H1 (cell line): Measurements from ENCODE around the gene CYP17A1. TPM values are rescaled to one million over a fixed set of nuclear protein-coding genes. Genes with fewer than 3 reads are reported as not detected.

ENCODE experiments used
- CBX8 ChIP-seq: fragments of 300-800, 300-1000 bp; sonication (generic); IDR thresholded peaks from 2 replicates; pipeline ENCODE4 v1.7.1; 2016; ENCODE audit warnings: low read depth, low read length, borderline replicate concordance
- CHD7 ChIP-seq: fragments of 300-600 bp; sonication (generic); IDR thresholded peaks from 2 replicates; pipeline ENCODE4 v1.7.1; 2012; ENCODE audit warnings: low read length, moderate library complexity, mild to moderate bottlenecking, inconsistent platforms; ENCODE audit not compliant: insufficient replicate concordance
- EP300 ChIP-seq, 2 experiments: IDR thresholded peaks; 1 replicate in 1 of 2; 2 replicates in 1 of 2; pipeline ENCODE4 v1.6.1; 2011 to 2012; ENCODE audit warnings: low read depth in 2 of 2, low read length in 2 of 2, mild to moderate bottlenecking in 2 of 2, borderline replicate concordance in 1 of 2, inconsistent platforms in 1 of 2, moderate library complexity in 1 of 2
- FOSL1 ChIP-seq: IDR thresholded peaks from 2 replicates; pipeline ENCODE4 v1.6.1; 2011; ENCODE audit warnings: mild to moderate bottlenecking, low read depth, low read length, moderate library complexity; ENCODE audit not compliant: insufficient read depth
- NANOG ChIP-seq: IDR thresholded peaks from 2 replicates; pipeline ENCODE4 v1.6.1; 2011; ENCODE audit warnings: low read length, low read depth, mild to moderate bottlenecking, inconsistent platforms; ENCODE audit not compliant: insufficient read depth, poor library complexity, severe bottlenecking
- TBP ChIP-seq: IDR thresholded peaks from 2 replicates; pipeline ENCODE4 v1.6.1; 2011; ENCODE audit warnings: low read depth, low read length, improper control_type of control experiment
- USF2 ChIP-seq: IDR thresholded peaks from 2 replicates; pipeline ENCODE4 v1.6.1; 2011; ENCODE audit warnings: low read length, improper control_type of control experiment
- polyA plus RNA-seq, 7 experiments: library from polyadenylated mRNA; depleted of rRNA in 3 of 7; stranded (reverse) in 5 of 7; unstranded in 2 of 7; fragments of >200 nt in 5 of 7; fragments of 200-250 nt in 2 of 7; gene quantifications; 1 replicate in 5 of 7; 2 replicates in 1 of 7; 4 replicates in 1 of 7; pipeline versions ENCODE4 v1.2.1 to v1.2.3, GENCODE V29; 2011 to 2013; ENCODE audit warnings: missing spikeins in 2 of 7, mixed read lengths in 2 of 7
- total RNA-seq: library from RNA; stranded (reverse); fragmentation: NEBNext Ultra II Directional; extraction: Animal tissue kit (Norgen Biotek cat#: 25700); gene quantifications from 2 replicates; pipeline ENCODE4 v1.2.1, GENCODE V29; 2021

The CYP17A1 gene
- total and polyA plus RNA-seq, 2 of the 8 experiments (the other 6 are each of a cell fraction or from before 2014, with no cell fraction given), result not detected

- TF ChIP-seq CHD7 (no peak), USF2 (no peak), FOSL1 (no peak), EP300 (IDR thresholded peaks at IDR 0.05; ENCODE audit: borderline replicate concordance in 1 of 2, low read depth in 2 of 2, low read length in 2 of 2) (no peak), TBP (no peak), NANOG (no peak), CBX8 (no peak)
- TF ChIP-seq, all 59 proteins: peak for 0
These were observed 22.1 kb downstream of the CYP17A1 start (continued) for GRCh38 chr10:102814873-102815661.
